Adrenal gland (tissue), 5 donors: Measurements from ENCODE around the gene RIMBP2.

Experiments used
- POLR2A ChIP-seq, 2 donors: fragments of 450-650 bp; IDR thresholded peaks; one replicate each; pipeline ENCODE4 v1.6.1; 2017; ENCODE audit warnings: antibody characterized with exemption in 2 of 2, mild to moderate bottlenecking in 2 of 2, moderate library complexity in 1 of 2
- TF ChIP-seq, protein P1 (sequence below), 6 experiments: fragments of 450-650 bp in 4 of 6; fragments of 200-600 bp in 2 of 6; sonication (generic) in 1 of 6; IDR thresholded peaks; 1 replicate in 5 of 6; 2 replicates in 1 of 6; pipeline versions ENCODE4 v1.5.1 to v1.8.0; 2016 to 2021; ENCODE audit warnings: antibody characterized with exemption in 6 of 6, mild to moderate bottlenecking in 2 of 6, moderate library complexity in 1 of 6
- donor health status: DM: no; HTN: no; CAD: no.

DNA sequence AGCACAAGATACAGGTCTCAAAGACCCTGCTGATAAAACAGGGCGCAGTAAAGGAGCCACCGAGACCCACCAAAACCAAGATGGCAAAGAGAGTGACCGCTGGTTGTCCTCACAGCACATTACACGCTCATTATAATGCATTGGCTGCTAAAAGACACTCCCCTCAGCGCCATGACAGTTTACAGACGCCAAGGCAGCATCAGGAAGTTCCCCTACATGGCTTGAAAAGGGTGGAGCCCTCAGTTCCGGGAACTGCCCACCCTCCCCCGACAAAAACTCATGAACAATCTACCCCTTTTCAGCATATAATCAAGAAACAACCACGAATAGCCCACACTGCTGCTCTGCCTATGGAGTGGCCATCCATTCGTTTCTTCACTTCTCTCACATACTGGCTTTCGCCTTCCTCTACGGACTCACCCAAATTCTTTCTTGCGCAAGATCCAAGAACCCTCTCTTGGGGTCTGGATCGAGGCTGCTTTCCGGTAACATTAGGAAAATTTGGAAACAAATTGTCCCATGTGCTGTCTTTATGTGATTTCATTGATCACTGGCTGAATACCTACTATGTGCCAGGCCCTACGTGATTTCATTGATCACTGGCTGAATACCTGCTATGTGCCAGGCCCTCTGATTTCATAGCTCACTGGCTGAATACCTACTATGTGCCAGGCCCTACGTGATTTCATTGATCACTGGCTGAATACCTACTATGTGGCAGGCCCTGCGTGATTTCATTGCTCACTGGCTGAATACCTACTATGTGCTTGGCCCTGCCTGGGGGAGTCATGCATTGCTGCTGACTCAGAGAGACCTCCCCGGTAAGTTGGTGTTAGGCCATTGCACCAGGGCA, 252.1 kb downstream of the RIMBP2 start:
- TF ChIP-seq, protein P1, sequence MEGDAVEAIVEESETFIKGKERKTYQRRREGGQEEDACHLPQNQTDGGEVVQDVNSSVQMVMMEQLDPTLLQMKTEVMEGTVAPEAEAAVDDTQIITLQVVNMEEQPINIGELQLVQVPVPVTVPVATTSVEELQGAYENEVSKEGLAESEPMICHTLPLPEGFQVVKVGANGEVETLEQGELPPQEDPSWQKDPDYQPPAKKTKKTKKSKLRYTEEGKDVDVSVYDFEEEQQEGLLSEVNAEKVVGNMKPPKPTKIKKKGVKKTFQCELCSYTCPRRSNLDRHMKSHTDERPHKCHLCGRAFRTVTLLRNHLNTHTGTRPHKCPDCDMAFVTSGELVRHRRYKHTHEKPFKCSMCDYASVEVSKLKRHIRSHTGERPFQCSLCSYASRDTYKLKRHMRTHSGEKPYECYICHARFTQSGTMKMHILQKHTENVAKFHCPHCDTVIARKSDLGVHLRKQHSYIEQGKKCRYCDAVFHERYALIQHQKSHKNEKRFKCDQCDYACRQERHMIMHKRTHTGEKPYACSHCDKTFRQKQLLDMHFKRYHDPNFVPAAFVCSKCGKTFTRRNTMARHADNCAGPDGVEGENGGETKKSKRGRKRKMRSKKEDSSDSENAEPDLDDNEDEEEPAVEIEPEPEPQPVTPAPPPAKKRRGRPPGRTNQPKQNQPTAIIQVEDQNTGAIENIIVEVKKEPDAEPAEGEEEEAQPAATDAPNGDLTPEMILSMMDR (IDR thresholded peaks at IDR 0.05), result no peak
- TF ChIP-seq POLR2A (IDR thresholded peaks at IDR 0.05), result no peak
